IMR-90 (cell line): ENCODE data around the gene TERF2IP. TPM values are rescaled to one million over a fixed set of nuclear protein-coding genes. Genes with fewer than 3 reads are reported as not detected.

Source experiments
- ATAC-seq: fragments of 200-7000 bp; cut with Tn5 transposase; 2 replicates; pipeline ENCODE4 v1.9.1; 2020; ENCODE audit warnings: low read depth, mild to moderate bottlenecking, moderate library complexity
- BruUV-seq: library from RNA; stranded (reverse); fragments of 400-500 nt; replicated peaks from 2 replicates; lab custom pipeline; 2021; lab: Mats Ljungman, UMichigan
- CTCF ChIA-PET: fragments of 300-600 bp; formaldehyde crosslinking; extraction: SDS; loops from one replicate; lab custom pipeline; 2021; ENCODE audit warnings: antibody characterized with exemption; lab: Yijun Ruan, JAX
- POLR2A ChIA-PET: fragments of 300-600 bp; sonication (Branson Sonifier 250); formaldehyde crosslinking; loops from one replicate; lab custom pipeline; 2022; ENCODE audit warnings: antibody characterized with exemption; ENCODE audit not compliant: unreplicated experiment; lab: Charles Lee
- DNase-seq: peaks from one replicate; pipeline ENCODE4 v3.0.0; 2013
- H2AFZ ChIP-seq: replicated peaks from 2 replicates; pipeline ENCODE3; 2013; ENCODE audit warnings: low read length, mild to moderate bottlenecking; ENCODE audit not compliant: poor library complexity
- H2AK5ac ChIP-seq: 2 replicates; pipeline ENCODE4 v1.6.1; 2013; ENCODE audit warnings: low read depth, low read length, inconsistent platforms
- H2AK9ac ChIP-seq: replicated peaks from 2 replicates; pipeline ENCODE3; 2013; ENCODE audit warnings: mild to moderate bottlenecking, low read depth, low read length, moderate library complexity; ENCODE audit not compliant: poor library complexity
- H2BK120ac ChIP-seq: 2 replicates; pipeline ENCODE4 v1.6.1; 2013; ENCODE audit warnings: low read depth, low read length, inconsistent platforms
- H2BK15ac ChIP-seq: 3 replicates; pipeline ENCODE4 v1.6.1; 2013; ENCODE audit warnings: low read depth, low read length, inconsistent platforms
- H2BK20ac ChIP-seq: 2 replicates; pipeline ENCODE4 v1.6.1; 2013; ENCODE audit warnings: low read depth, mild to moderate bottlenecking, inconsistent platforms, low read length, moderate library complexity
- H2BK5ac ChIP-seq: 2 replicates; pipeline ENCODE4 v1.6.1; 2013; ENCODE audit warnings: mild to moderate bottlenecking, low read depth, low read length, inconsistent platforms; ENCODE audit not compliant: poor library complexity, severe bottlenecking
- H3K14ac ChIP-seq: replicated peaks from 2 replicates; pipeline ENCODE4 v1.6.1; 2013; ENCODE audit warnings: low read depth, low read length, inconsistent platforms
- H3K18ac ChIP-seq: 2 replicates; pipeline ENCODE4 v1.6.1; 2013; ENCODE audit warnings: low read depth, low read length, control low read depth
- H3K23ac ChIP-seq: 2 replicates; pipeline ENCODE4 v1.6.1; 2013; ENCODE audit warnings: low read depth, low read length, inconsistent platforms
- H3K27ac ChIP-seq: 2 replicates; pipeline ENCODE4 v1.5.1; 2013; ENCODE audit warnings: mild to moderate bottlenecking, control low read depth, low read length; ENCODE audit not compliant: insufficient read depth
- H3K27me3 ChIP-seq: 2 replicates; pipeline ENCODE4 v1.6.1; 2013; ENCODE audit warnings: low read length; ENCODE audit not compliant: control insufficient read depth, insufficient read depth
- H3K36me3 ChIP-seq: 2 replicates; pipeline ENCODE4 v1.6.1; 2013; ENCODE audit warnings: low read length, mixed read lengths; ENCODE audit not compliant: control insufficient read depth, insufficient read depth
- H3K4ac ChIP-seq: 2 replicates; pipeline ENCODE4 v1.6.1; 2013; ENCODE audit warnings: low read depth, low read length, inconsistent platforms
- H3K4me1 ChIP-seq: 2 replicates; pipeline ENCODE4 v1.6.1; 2013; ENCODE audit warnings: low read length, mixed read lengths; ENCODE audit not compliant: control insufficient read depth, insufficient read depth
- H3K4me2 ChIP-seq: 2 replicates; pipeline ENCODE4 v1.6.1; 2013; ENCODE audit warnings: low read depth, mild to moderate bottlenecking, control low read depth, low read length, moderate library complexity
- H3K4me3 ChIP-seq: 2 replicates; pipeline ENCODE4 v1.5.1; 2013; ENCODE audit warnings: low read depth, mild to moderate bottlenecking, control low read depth, low read length, moderate library complexity; ENCODE audit not compliant: insufficient read depth
- H3K56ac ChIP-seq: 2 replicates; pipeline ENCODE4 v1.6.1; 2013; ENCODE audit warnings: low read length, inconsistent platforms; ENCODE audit not compliant: insufficient read depth; ENCODE audit errors: extremely low read depth
- H3K79me1 ChIP-seq, 2 experiments: 2 replicates each; pipeline ENCODE4 v1.6.1; 2013; ENCODE audit warnings: low read length in 2 of 2, inconsistent platforms in 1 of 2, low read depth in 1 of 2
- H3K9ac ChIP-seq: 2 replicates; pipeline ENCODE4 v1.6.1; 2013; ENCODE audit warnings: low read depth, low read length, control low read depth
- H3K9me1 ChIP-seq: 2 replicates; pipeline ENCODE4 v1.6.1; 2013; ENCODE audit warnings: low read length, inconsistent platforms; ENCODE audit not compliant: insufficient read depth
- H3K9me3 ChIP-seq: 2 replicates; pipeline ENCODE4 v1.6.1; 2013; ENCODE audit warnings: low read length; ENCODE audit not compliant: control insufficient read depth, insufficient read depth
- H4K20me1 ChIP-seq: 2 replicates; pipeline ENCODE4 v1.6.1; 2013; ENCODE audit warnings: low read length, inconsistent platforms; ENCODE audit not compliant: insufficient read depth
- H4K5ac ChIP-seq: 2 replicates; pipeline ENCODE4 v1.6.1; 2013; ENCODE audit warnings: mild to moderate bottlenecking, low read depth, low read length, control low read depth
- H4K8ac ChIP-seq, 2 experiments: 2 replicates each; pipeline ENCODE4 v1.6.1; 2013; ENCODE audit warnings: low read depth in 2 of 2, low read length in 2 of 2, control low read depth in 1 of 2, inconsistent platforms in 1 of 2
- H4K91ac ChIP-seq: 2 replicates; pipeline ENCODE4 v1.6.1; 2013; ENCODE audit warnings: low read depth, low read length, inconsistent platforms; ENCODE audit not compliant: insufficient read depth
- BHLHE40 ChIP-seq: fragments of 150-350 bp; IDR thresholded peaks from 2 replicates; pipeline ENCODE4 v1.6.1; 2016; ENCODE audit warnings: mild to moderate bottlenecking, low read depth, low read length
- CEBPB ChIP-seq: IDR thresholded peaks from 2 replicates; pipeline ENCODE4 v1.6.1; 2012; ENCODE audit warnings: low read depth, low read length, improper control_type of control experiment
- CHD1 ChIP-seq: IDR thresholded peaks from 2 replicates; pipeline ENCODE4 v1.6.1; 2012; ENCODE audit warnings: low read depth, low read length, improper control_type of control experiment
- FOS ChIP-seq: fragments of 150-350 bp; IDR thresholded peaks from 2 replicates; pipeline ENCODE4 v1.6.1; 2016; ENCODE audit warnings: low read depth, low read length
- MAZ ChIP-seq: IDR thresholded peaks from 2 replicates; pipeline ENCODE4 v1.6.1; 2012; ENCODE audit warnings: low read depth, mild to moderate bottlenecking, low read length, improper control_type of control experiment, moderate library complexity, borderline replicate concordance
- MXI1 ChIP-seq: IDR thresholded peaks from 2 replicates; pipeline ENCODE4 v1.6.1; 2012; ENCODE audit warnings: low read depth, mild to moderate bottlenecking, low read length, moderate library complexity, borderline replicate concordance
- RAD21 ChIP-seq: IDR thresholded peaks from 2 replicates; pipeline ENCODE4 v1.6.1; 2012; ENCODE audit warnings: low read length, improper control_type of control experiment
- WGBS, 2 experiments: methylation state at CpG; one replicate each; pipeline versions ENCODE4 v1.1.5 to v1.1.7; 2013; ENCODE audit warnings: missing lambda C conversion rate in 2 of 2; ENCODE audit not compliant: insufficient read length in 1 of 2; ENCODE audit errors: extremely low coverage in 2 of 2; 5-methylcytosine and 5-hydroxymethylcytosine counted together
- dilution Hi-C: fragments of 300-500 bp; cut with HindIII; formaldehyde crosslinking; loops from one replicate; pipeline ENCODE4 v1.14.3; 2018; ENCODE audit warnings: low sequenced_read_pairs; ENCODE audit not compliant: unreplicated experiment
- in situ Hi-C: fragments of 300-500 bp; cut with MboI; formaldehyde crosslinking; loops from 3 replicates; pipeline ENCODE4 v1.14.3; 2019; ENCODE audit warnings: low sequenced_read_pairs, inconsistent platforms, mixed read lengths
- intact Hi-C: fragments of 100-400 bp; cut with micrococcal nuclease; formaldehyde crosslinking; loops from 2 replicates; pipeline ENCODE4 v1.10.0; 2022
- polyA plus RNA-seq, 3 experiments: library from polyadenylated mRNA; depleted of rRNA; stranded (reverse); fragments of >200 nt; gene quantifications; 2 replicates each; pipeline ENCODE4 v1.2.3, GENCODE V29; 2012; ENCODE audit warnings: low replicate concordance in 1 of 3
- total RNA-seq: library from RNA; depleted of rRNA; stranded (reverse); fragments of >200 nt; gene quantifications from 2 replicates; pipeline ENCODE4 v1.2.3, GENCODE V29; 2012
- TF ChIP-seq, protein P1 (sequence below): fragments of 150-350 bp; IDR thresholded peaks from 2 replicates; pipeline ENCODE4 v1.6.1; 2017; ENCODE audit warnings: mild to moderate bottlenecking, antibody characterized with exemption, low read length, low read depth
- TF ChIP-seq, protein P2 (sequence below): conservative IDR thresholded peaks from 2 replicates; pipeline ENCODE4 v1.5.1; 2012; ENCODE audit warnings: mild to moderate bottlenecking, low read depth, low read length, improper control_type of control experiment

The TERF2IP gene
- total and polyA plus RNA-seq, 2 of the 4 experiments (the other 2 are of a cell fraction), result 15.4 to 32.5 TPM

DNA sequence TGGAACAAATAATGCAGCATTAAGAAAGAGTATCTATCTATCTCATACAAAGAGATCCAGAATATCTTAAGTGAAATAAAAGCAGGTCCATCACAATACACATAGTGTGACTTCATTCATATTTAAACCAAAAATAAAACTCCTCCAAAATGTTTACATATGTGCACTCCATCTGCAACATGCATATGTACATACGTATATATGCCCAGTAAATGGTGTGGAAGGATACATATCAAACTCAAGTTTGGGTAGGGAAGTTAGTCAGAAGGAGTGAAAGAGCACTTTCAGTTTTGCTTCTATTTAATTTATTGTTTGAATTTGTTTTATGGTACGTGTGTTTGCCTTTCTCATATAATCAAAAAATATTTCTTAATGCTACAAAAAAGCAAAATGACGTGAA lies 12.5 kb upstream of the TERF2IP start:
- no peaks in the 10 kb centered on the region for H3K4me1 ChIP-seq
- H3K23ac ChIP-seq, result no peak overlapping the region
- H4K20me1 ChIP-seq, result no peaks in the 10 kb centered on the region
- H3K9me1 ChIP-seq, result no peaks in the 10 kb centered on the region
- no peak overlapping the region for H2BK15ac ChIP-seq
- no peak overlapping the region for H3K27ac ChIP-seq
- no peak overlapping the region for H2AK9ac ChIP-seq
- TF ChIP-seq CEBPB (no peak), FOS (no peak), MAZ (no peak), BHLHE40 (no peak), CHD1 (no peak), MXI1 (no peak), RAD21 (no peak)
- TF ChIP-seq, protein P1, sequence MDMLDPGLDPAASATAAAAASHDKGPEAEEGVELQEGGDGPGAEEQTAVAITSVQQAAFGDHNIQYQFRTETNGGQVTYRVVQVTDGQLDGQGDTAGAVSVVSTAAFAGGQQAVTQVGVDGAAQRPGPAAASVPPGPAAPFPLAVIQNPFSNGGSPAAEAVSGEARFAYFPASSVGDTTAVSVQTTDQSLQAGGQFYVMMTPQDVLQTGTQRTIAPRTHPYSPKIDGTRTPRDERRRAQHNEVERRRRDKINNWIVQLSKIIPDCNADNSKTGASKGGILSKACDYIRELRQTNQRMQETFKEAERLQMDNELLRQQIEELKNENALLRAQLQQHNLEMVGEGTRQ, result no peak
- TF ChIP-seq, protein P2, sequence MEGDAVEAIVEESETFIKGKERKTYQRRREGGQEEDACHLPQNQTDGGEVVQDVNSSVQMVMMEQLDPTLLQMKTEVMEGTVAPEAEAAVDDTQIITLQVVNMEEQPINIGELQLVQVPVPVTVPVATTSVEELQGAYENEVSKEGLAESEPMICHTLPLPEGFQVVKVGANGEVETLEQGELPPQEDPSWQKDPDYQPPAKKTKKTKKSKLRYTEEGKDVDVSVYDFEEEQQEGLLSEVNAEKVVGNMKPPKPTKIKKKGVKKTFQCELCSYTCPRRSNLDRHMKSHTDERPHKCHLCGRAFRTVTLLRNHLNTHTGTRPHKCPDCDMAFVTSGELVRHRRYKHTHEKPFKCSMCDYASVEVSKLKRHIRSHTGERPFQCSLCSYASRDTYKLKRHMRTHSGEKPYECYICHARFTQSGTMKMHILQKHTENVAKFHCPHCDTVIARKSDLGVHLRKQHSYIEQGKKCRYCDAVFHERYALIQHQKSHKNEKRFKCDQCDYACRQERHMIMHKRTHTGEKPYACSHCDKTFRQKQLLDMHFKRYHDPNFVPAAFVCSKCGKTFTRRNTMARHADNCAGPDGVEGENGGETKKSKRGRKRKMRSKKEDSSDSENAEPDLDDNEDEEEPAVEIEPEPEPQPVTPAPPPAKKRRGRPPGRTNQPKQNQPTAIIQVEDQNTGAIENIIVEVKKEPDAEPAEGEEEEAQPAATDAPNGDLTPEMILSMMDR, result no peak
- H2AFZ ChIP-seq, result no peak overlapping the region
- H2BK20ac ChIP-seq, result no peak overlapping the region
- no peak overlapping the region for H4K5ac ChIP-seq
- no peaks in the 10 kb centered on the region for H3K9me3 ChIP-seq
- POLR2A ChIA-PET, result no interaction called here
- BruUV-seq, result no TSS peak
- dilution Hi-C loops, result no loop called here
- peaks cover 11 to 12% of the 10 kb centered on the region in 2 experiments; a peak in 3 of 4 replicates for H3K79me1 ChIP-seq
- no peaks in the 10 kb centered on the region for H3K27me3 ChIP-seq
- no peak overlapping the region for H3K4me3 ChIP-seq
- DNase-seq (no peak), ATAC-seq (no peak)
- H3K18ac ChIP-seq, result no peak overlapping the region
- in situ Hi-C loops, result no loop called here
- no peak overlapping the region for H2BK5ac ChIP-seq
- H4K91ac ChIP-seq, result no peak overlapping the region
- H3K4ac ChIP-seq, result no peak overlapping the region
- no peak overlapping the region for H2AK5ac ChIP-seq
- no peak overlapping the region for H4K8ac ChIP-seq
- H3K4me2 ChIP-seq, result no peak overlapping the region
- H3K36me3 ChIP-seq, result peaks cover 73% of the 10 kb centered on the region
- no peak overlapping the region for H3K9ac ChIP-seq
- CTCF ChIA-PET, result no interaction called here
- no peak overlapping the region for H2BK120ac ChIP-seq
- H3K14ac ChIP-seq, result no peak overlapping the region
- intact Hi-C loops, result no loop called here
- no peak overlapping the region for H3K56ac ChIP-seq
- WGBS, 2 experiments, result no CpG with 5 or more reads among the region's 3 CpGs
